ENCODE data around the gene COL11A2. TPM values are rescaled to one million over a fixed set of nuclear protein-coding genes. Genes with fewer than 3 reads are reported as not detected.

Gene COL11A2
- total and polyA plus RNA-seq, 2 of the 13 experiments (the other 11 are each of a cell fraction or from before 2014, with no cell fraction given), result 0.55 TPM

DNA sequence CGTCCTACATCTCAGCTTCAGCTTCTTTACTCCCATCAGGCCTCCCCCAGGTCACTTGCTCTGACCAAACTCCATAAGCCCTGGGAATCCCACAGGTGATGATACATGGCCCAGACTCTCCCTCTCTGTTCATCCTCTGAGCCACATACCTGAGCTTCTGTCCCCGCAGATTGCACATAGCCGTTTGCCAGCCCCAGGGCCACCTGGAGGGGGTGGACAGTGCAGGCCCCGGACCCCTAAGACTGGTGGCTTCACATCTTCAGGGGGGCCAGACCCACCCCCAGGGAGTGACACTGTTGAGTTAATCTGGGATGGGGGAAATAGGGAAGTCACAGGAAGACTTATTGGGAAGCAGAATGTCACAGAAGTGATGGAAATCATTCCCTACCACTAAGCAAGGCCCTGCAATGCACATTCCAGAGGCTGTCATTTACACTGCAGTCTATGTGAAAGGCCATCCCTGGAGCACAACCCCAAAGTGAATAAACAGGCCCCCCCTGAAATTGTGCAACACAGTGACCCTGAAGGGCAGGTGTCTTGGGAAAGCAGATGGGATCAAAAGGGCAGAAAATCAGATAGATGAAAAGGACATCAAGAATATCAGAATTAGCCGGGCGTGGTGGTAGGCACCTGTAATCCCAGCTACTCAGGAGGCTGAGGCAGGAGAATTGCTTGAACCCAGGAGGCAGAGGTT lies 6.0 kb upstream of the COL11A2 start (continued):
- TF ChIP-seq, protein P1, sequence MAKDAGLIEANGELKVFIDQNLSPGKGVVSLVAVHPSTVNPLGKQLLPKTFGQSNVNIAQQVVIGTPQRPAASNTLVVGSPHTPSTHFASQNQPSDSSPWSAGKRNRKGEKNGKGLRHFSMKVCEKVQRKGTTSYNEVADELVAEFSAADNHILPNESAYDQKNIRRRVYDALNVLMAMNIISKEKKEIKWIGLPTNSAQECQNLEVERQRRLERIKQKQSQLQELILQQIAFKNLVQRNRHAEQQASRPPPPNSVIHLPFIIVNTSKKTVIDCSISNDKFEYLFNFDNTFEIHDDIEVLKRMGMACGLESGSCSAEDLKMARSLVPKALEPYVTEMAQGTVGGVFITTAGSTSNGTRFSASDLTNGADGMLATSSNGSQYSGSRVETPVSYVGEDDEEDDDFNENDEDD (CRISPR knock-in tag; IDR thresholded peaks at IDR 0.05; ENCODE audit: borderline replicate concordance), result no peak
- TF ChIP-seq, protein P2, sequence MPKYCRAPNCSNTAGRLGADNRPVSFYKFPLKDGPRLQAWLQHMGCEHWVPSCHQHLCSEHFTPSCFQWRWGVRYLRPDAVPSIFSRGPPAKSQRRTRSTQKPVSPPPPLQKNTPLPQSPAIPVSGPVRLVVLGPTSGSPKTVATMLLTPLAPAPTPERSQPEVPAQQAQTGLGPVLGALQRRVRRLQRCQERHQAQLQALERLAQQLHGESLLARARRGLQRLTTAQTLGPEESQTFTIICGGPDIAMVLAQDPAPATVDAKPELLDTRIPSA (CRISPR knock-in tag; IDR thresholded peaks at IDR 0.05; ENCODE audit: borderline replicate concordance), result no peak
- TF ChIP-seq ZNF326 (CRISPR knock-in tag; IDR thresholded peaks at IDR 0.05; ENCODE audit: borderline replicate concordance), result no peak
- TF ChIP-seq, protein P3, sequence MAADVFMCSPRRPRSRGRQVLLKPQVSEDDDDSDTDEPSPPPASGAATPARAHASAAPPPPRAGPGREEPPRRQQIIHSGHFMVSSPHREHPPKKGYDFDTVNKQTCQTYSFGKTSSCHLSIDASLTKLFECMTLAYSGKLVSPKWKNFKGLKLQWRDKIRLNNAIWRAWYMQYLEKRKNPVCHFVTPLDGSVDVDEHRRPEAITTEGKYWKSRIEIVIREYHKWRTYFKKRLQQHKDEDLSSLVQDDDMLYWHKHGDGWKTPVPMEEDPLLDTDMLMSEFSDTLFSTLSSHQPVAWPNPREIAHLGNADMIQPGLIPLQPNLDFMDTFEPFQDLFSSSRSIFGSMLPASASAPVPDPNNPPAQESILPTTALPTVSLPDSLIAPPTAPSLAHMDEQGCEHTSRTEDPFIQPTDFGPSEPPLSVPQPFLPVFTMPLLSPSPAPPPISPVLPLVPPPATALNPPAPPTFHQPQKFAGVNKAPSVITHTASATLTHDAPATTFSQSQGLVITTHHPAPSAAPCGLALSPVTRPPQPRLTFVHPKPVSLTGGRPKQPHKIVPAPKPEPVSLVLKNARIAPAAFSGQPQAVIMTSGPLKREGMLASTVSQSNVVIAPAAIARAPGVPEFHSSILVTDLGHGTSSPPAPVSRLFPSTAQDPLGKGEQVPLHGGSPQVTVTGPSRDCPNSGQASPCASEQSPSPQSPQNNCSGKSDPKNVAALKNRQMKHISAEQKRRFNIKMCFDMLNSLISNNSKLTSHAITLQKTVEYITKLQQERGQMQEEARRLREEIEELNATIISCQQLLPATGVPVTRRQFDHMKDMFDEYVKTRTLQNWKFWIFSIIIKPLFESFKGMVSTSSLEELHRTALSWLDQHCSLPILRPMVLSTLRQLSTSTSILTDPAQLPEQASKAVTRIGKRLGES (CRISPR knock-in tag; IDR thresholded peaks at IDR 0.05; ENCODE audit: borderline replicate concordance), result no peak
- no peak for TF ChIP-seq ZFP36L2 (CRISPR knock-in tag; IDR thresholded peaks at IDR 0.05)
- TF ChIP-seq ZBTB42 (CRISPR knock-in tag; IDR thresholded peaks at IDR 0.05), result no peak
- no peak for TF ChIP-seq ZNF883 (CRISPR knock-in tag; IDR thresholded peaks at IDR 0.05; ENCODE audit: not compliant biosample characterization)
- 0 out of 2 replicates have a peak, but pooled peaks have one; percentile 26 for TF ChIP-seq MAF1 (CRISPR knock-in tag; IDR thresholded peaks at IDR 0.05; ENCODE audit: borderline replicate concordance)
- TF ChIP-seq HMG20B (CRISPR knock-in tag; conservative IDR thresholded peaks at IDR 0.05), result peak; percentile 96
- TF ChIP-seq ZNF441 (CRISPR knock-in tag; IDR thresholded peaks at IDR 0.05; ENCODE audit: borderline replicate concordance), result no peak
- TF ChIP-seq ZNF543 (CRISPR knock-in tag; IDR thresholded peaks at IDR 0.05), result peak; percentile 65; the same call in 1 of the 2 replicates
- TF ChIP-seq, protein P4, sequence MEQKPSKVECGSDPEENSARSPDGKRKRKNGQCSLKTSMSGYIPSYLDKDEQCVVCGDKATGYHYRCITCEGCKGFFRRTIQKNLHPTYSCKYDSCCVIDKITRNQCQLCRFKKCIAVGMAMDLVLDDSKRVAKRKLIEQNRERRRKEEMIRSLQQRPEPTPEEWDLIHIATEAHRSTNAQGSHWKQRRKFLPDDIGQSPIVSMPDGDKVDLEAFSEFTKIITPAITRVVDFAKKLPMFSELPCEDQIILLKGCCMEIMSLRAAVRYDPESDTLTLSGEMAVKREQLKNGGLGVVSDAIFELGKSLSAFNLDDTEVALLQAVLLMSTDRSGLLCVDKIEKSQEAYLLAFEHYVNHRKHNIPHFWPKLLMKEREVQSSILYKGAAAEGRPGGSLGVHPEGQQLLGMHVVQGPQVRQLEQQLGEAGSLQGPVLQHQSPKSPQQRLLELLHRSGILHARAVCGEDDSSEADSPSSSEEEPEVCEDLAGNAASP (CRISPR knock-in tag; IDR thresholded peaks at IDR 0.05; ENCODE audit: borderline replicate concordance), result peak; percentile 94
- no peak for TF ChIP-seq HNRNPLL (IDR thresholded peaks at IDR 0.05; ENCODE audit: low read depth, low read length, poor library complexity, severe bottlenecking)
- TF ChIP-seq CENPT (CRISPR knock-in tag; IDR thresholded peaks at IDR 0.05; ENCODE audit: low read depth), result no peak
- no peak for TF ChIP-seq ZNF30 (CRISPR knock-in tag; IDR thresholded peaks at IDR 0.05)
- 0 out of 2 replicates have a peak, but pooled peaks have one; percentile 32 for TF ChIP-seq ZNF782 (CRISPR knock-in tag; IDR thresholded peaks at IDR 0.05; ENCODE audit: borderline replicate concordance)
- TF ChIP-seq IKZF4 (CRISPR knock-in tag; IDR thresholded peaks at IDR 0.05; ENCODE audit: borderline replicate concordance, low read depth, not compliant biosample characterization), result no peak
- no peak; the same call in 1 of the 2 replicates for TF ChIP-seq ZC3H4 (CRISPR knock-in tag; IDR thresholded peaks at IDR 0.05; ENCODE audit: borderline replicate concordance)
- peak; percentile 63; the same call in 1 of the 2 replicates for TF ChIP-seq SMYD3 (CRISPR knock-in tag; IDR thresholded peaks at IDR 0.05)
